WTC11 (cell line): ENCODE measurements around the gene ITPKC. TPM values are rescaled to one million over a fixed set of nuclear protein-coding genes. Genes with fewer than 3 reads are reported as not detected.

Experiments used
- ATAC-seq: fragments of 200-7000 bp; cut with Tn5 transposase; 2 replicates; pipeline ENCODE4 v1.10.0; 2021; ENCODE audit warnings: mild to moderate bottlenecking, moderate library complexity
- CTCF ChIA-PET: fragments of 300-600 bp; sonication (Branson Sonifier 250); formaldehyde crosslinking; loops from one replicate; lab custom pipeline; 2021; ENCODE audit warnings: antibody characterized with exemption; lab: Charles Lee
- POLR2A ChIA-PET: fragments of 350-600 bp; sonication (Branson Sonifier 250); formaldehyde crosslinking; loops from one replicate; lab custom pipeline; 2021; ENCODE audit warnings: antibody characterized with exemption; lab: Charles Lee
- DNase-seq: peaks from one replicate; pipeline ENCODE4 v3.0.0; 2021; ENCODE audit warnings: low spot score
- H3K27ac Mint-ChIP-seq: 2 replicates; pipeline ENCODE4 v1.8.0; 2021; ENCODE audit warnings: mixed read lengths
- H3K27me3 Mint-ChIP-seq: 2 replicates; pipeline ENCODE4 v1.8.0; 2021; ENCODE audit warnings: low read depth, mild to moderate bottlenecking, moderate library complexity, mixed read lengths
- H3K36me3 Mint-ChIP-seq: 2 replicates; pipeline ENCODE4 v1.8.0; 2021; ENCODE audit warnings: mixed read lengths
- H3K4me1 Mint-ChIP-seq: 2 replicates; pipeline ENCODE4 v1.8.0; 2022; ENCODE audit warnings: mixed read lengths
- H3K4me3 Mint-ChIP-seq: 2 replicates; pipeline ENCODE4 v1.8.0; 2021; ENCODE audit warnings: mild to moderate bottlenecking, moderate library complexity, mixed read lengths
- H3K9me3 Mint-ChIP-seq: 2 replicates; pipeline ENCODE4 v1.8.0; 2021; ENCODE audit warnings: mixed read lengths
- AR ChIP-seq: fragments of 250-450 bp; sonication (Bioruptor Pico); IDR thresholded peaks from 2 replicates; pipeline ENCODE4 v1.9.0; 2021; ENCODE audit warnings: mild to moderate bottlenecking
- GRHL2 ChIP-seq: fragments of 250-450 bp; sonication (Bioruptor Pico); IDR thresholded peaks from 2 replicates; pipeline ENCODE4 v1.8.0; 2022; ENCODE audit warnings: mild to moderate bottlenecking, moderate library complexity; ENCODE audit not compliant: insufficient replicate concordance, severe bottlenecking
- HMGXB4 ChIP-seq: sonication (generic); formaldehyde crosslinking; IDR thresholded peaks from 2 replicates; pipeline ENCODE4 v1.8.1; 2023; ENCODE audit warnings: mild to moderate bottlenecking, moderate library complexity, missing genetic modification reagents
- IRF2 ChIP-seq: sonication (generic); formaldehyde crosslinking; IDR thresholded peaks from 2 replicates; pipeline ENCODE4 v1.8.0; 2022; ENCODE audit warnings: low read depth, missing genetic modification reagents, borderline replicate concordance
- RELA ChIP-seq: sonication (generic); formaldehyde crosslinking; IDR thresholded peaks from 2 replicates; pipeline ENCODE4 v1.8.1; 2022; ENCODE audit warnings: missing genetic modification reagents, mild to moderate bottlenecking, borderline replicate concordance
- RORB ChIP-seq: fragments of 250-450 bp; sonication (Bioruptor Pico); IDR thresholded peaks from 2 replicates; pipeline ENCODE4 v1.9.0; 2021; ENCODE audit warnings: mild to moderate bottlenecking
- SMAD3 ChIP-seq: sonication (generic); formaldehyde crosslinking; IDR thresholded peaks from 2 replicates; pipeline ENCODE4 v1.8.0; 2022; ENCODE audit warnings: missing genetic modification reagents, mild to moderate bottlenecking, borderline replicate concordance
- SMAD4 ChIP-seq: sonication (generic); formaldehyde crosslinking; IDR thresholded peaks from 2 replicates; pipeline ENCODE4 v1.8.0; 2022; ENCODE audit warnings: mild to moderate bottlenecking, missing genetic modification reagents
- SP1 ChIP-seq: sonication (generic); formaldehyde crosslinking; conservative IDR thresholded peaks from 2 replicates; pipeline ENCODE4 v1.8.1; 2022; ENCODE audit warnings: missing genetic modification reagents
- ZNF281 ChIP-seq: sonication (generic); formaldehyde crosslinking; IDR thresholded peaks from 2 replicates; pipeline ENCODE4 v1.8.0; 2023; ENCODE audit warnings: mild to moderate bottlenecking, missing genetic modification reagents
- total RNA-seq: library from RNA; stranded (reverse); gene quantifications from 3 replicates; pipeline ENCODE4 v1.2.3, GENCODE V29; 2021
- TF ChIP-seq, protein P1 (sequence below): sonication (generic); formaldehyde crosslinking; IDR thresholded peaks from 2 replicates; pipeline ENCODE4 v1.8.0; 2022; ENCODE audit warnings: mild to moderate bottlenecking, missing genetic modification reagents
- TF ChIP-seq, protein P2 (sequence below): fragments of 250-450 bp; sonication (Bioruptor Pico); IDR thresholded peaks from 2 replicates; pipeline ENCODE4 v1.9.0; 2021; ENCODE audit warnings: mild to moderate bottlenecking, borderline replicate concordance
- TF ChIP-seq, protein P3 (sequence below): sonication (generic); formaldehyde crosslinking; IDR thresholded peaks from 2 replicates; pipeline ENCODE4 v1.8.1; 2022; ENCODE audit warnings: missing genetic modification reagents, borderline replicate concordance
- TF ChIP-seq, protein P4 (sequence below): sonication (generic); formaldehyde crosslinking; IDR thresholded peaks from 2 replicates; pipeline ENCODE4 v1.8.1; 2022; ENCODE audit warnings: low read depth, mild to moderate bottlenecking, moderate library complexity, missing genetic modification reagents, borderline replicate concordance
- TF ChIP-seq, protein P5 (sequence below): sonication (generic); formaldehyde crosslinking; IDR thresholded peaks from 2 replicates; pipeline ENCODE4 v1.8.0; 2022; ENCODE audit warnings: mild to moderate bottlenecking, missing genetic modification reagents

Gene ITPKC
- total RNA-seq, 1 experiment from 2014 or later = 13.8 TPM

DNA sequence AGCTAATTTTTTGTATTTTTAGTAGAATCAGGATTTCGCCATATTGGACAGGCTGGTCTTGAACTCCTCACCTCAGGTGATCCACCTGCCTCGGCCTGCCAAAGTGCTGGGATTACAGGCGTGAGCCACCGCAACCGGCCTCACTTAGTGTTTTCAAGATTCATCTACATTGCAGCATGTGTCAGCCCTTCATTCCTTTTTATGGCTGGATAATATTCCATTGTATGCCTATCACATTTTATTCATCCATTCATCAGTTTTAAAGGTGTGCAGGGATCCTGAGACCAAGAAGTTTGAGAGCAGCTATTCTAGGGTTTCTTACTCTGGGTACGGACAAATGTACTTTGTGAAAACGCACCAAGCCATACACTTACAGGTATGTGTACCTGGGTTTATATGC lies 9.3 kb upstream of the ITPKC start:
- Mint-ChIP-seq H3K9me3 (no peaks in the 10 kb centered on the region), H3K27ac (no peak overlapping the region), H3K27me3 (no peaks in the 10 kb centered on the region), H3K36me3 (peaks cover 43% of the 10 kb centered on the region)
- DNase-seq = no peak
- TF ChIP-seq RELA (CRISPR knock-in tag) (no peak), RORB (CRISPR knock-in tag) (no peak), ZNF281 (CRISPR knock-in tag) (no peak), SP1 (CRISPR knock-in tag) (no peak), HMGXB4 (CRISPR knock-in tag) (no peak), SMAD3 (CRISPR knock-in tag) (no peak), SMAD4 (CRISPR knock-in tag) (no peak), IRF2 (no peak), GRHL2 (CRISPR knock-in tag) (no peak), AR (no peak)
- TF ChIP-seq, protein P1, sequence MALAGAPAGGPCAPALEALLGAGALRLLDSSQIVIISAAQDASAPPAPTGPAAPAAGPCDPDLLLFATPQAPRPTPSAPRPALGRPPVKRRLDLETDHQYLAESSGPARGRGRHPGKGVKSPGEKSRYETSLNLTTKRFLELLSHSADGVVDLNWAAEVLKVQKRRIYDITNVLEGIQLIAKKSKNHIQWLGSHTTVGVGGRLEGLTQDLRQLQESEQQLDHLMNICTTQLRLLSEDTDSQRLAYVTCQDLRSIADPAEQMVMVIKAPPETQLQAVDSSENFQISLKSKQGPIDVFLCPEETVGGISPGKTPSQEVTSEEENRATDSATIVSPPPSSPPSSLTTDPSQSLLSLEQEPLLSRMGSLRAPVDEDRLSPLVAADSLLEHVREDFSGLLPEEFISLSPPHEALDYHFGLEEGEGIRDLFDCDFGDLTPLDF (CRISPR knock-in tag) = no peak
- TF ChIP-seq, protein P2, sequence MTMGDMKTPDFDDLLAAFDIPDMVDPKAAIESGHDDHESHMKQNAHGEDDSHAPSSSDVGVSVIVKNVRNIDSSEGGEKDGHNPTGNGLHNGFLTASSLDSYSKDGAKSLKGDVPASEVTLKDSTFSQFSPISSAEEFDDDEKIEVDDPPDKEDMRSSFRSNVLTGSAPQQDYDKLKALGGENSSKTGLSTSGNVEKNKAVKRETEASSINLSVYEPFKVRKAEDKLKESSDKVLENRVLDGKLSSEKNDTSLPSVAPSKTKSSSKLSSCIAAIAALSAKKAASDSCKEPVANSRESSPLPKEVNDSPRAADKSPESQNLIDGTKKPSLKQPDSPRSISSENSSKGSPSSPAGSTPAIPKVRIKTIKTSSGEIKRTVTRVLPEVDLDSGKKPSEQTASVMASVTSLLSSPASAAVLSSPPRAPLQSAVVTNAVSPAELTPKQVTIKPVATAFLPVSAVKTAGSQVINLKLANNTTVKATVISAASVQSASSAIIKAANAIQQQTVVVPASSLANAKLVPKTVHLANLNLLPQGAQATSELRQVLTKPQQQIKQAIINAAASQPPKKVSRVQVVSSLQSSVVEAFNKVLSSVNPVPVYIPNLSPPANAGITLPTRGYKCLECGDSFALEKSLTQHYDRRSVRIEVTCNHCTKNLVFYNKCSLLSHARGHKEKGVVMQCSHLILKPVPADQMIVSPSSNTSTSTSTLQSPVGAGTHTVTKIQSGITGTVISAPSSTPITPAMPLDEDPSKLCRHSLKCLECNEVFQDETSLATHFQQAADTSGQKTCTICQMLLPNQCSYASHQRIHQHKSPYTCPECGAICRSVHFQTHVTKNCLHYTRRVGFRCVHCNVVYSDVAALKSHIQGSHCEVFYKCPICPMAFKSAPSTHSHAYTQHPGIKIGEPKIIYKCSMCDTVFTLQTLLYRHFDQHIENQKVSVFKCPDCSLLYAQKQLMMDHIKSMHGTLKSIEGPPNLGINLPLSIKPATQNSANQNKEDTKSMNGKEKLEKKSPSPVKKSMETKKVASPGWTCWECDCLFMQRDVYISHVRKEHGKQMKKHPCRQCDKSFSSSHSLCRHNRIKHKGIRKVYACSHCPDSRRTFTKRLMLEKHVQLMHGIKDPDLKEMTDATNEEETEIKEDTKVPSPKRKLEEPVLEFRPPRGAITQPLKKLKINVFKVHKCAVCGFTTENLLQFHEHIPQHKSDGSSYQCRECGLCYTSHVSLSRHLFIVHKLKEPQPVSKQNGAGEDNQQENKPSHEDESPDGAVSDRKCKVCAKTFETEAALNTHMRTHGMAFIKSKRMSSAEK (CRISPR knock-in tag) = no peak
- TF ChIP-seq, protein P3, sequence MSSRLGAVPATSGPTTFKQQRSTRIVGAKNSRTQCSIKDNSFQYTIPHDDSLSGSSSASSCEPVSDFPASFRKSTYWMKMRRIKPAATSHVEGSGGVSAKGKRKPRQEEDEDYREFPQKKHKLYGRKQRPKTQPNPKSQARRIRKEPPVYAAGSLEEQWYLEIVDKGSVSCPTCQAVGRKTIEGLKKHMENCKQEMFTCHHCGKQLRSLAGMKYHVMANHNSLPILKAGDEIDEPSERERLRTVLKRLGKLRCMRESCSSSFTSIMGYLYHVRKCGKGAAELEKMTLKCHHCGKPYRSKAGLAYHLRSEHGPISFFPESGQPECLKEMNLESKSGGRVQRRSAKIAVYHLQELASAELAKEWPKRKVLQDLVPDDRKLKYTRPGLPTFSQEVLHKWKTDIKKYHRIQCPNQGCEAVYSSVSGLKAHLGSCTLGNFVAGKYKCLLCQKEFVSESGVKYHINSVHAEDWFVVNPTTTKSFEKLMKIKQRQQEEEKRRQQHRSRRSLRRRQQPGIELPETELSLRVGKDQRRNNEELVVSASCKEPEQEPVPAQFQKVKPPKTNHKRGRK = no peak
- TF ChIP-seq, protein P4, sequence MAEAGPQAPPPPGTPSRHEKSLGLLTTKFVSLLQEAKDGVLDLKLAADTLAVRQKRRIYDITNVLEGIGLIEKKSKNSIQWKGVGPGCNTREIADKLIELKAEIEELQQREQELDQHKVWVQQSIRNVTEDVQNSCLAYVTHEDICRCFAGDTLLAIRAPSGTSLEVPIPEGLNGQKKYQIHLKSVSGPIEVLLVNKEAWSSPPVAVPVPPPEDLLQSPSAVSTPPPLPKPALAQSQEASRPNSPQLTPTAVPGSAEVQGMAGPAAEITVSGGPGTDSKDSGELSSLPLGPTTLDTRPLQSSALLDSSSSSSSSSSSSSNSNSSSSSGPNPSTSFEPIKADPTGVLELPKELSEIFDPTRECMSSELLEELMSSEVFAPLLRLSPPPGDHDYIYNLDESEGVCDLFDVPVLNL = no peak
- TF ChIP-seq, protein P5, sequence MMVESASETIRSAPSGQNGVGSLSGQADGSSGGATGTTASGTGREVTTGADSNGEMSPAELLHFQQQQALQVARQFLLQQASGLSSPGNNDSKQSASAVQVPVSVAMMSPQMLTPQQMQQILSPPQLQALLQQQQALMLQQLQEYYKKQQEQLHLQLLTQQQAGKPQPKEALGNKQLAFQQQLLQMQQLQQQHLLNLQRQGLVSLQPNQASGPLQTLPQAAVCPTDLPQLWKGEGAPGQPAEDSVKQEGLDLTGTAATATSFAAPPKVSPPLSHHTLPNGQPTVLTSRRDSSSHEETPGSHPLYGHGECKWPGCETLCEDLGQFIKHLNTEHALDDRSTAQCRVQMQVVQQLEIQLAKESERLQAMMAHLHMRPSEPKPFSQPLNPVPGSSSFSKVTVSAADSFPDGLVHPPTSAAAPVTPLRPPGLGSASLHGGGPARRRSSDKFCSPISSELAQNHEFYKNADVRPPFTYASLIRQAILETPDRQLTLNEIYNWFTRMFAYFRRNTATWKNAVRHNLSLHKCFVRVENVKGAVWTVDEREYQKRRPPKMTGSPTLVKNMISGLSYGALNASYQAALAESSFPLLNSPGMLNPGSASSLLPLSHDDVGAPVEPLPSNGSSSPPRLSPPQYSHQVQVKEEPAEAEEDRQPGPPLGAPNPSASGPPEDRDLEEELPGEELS = no peak
- TF ChIP-seq, all 79 proteins: peak for 0
- POLR2A ChIA-PET = no interaction called here
- ATAC-seq = no peak
- CTCF ChIA-PET = no interaction called here
- H3K4me3 Mint-ChIP-seq = no peak overlapping the region
- H3K4me1 Mint-ChIP-seq = peaks cover 5% of the 10 kb centered on the region; the same call in 1 of the 2 replicates
